Endothelial cell of umbilical vein (primary cell): ENCODE results near the gene VPS26C. TPM values are rescaled to one million over a fixed set of nuclear protein-coding genes. Genes with fewer than 3 reads are reported as not detected.
"Not testable (repeated sequence)": the region's sequence is repeated elsewhere in the genome, so short reads cannot be mapped to it uniquely, and the experiment has no call there.

ENCODE experiments used
- Bru-seq: library from RNA; stranded (reverse); fragments of 400-500 nt; gene quantifications from one replicate; lab custom pipeline; 2021; lab: Mats Ljungman, UMichigan
- BruChase-seq, 2 experiments: library from RNA; stranded (reverse); fragments of 400-500 nt; gene quantifications; one replicate each; lab custom pipeline; 2021; lab: Mats Ljungman, UMichigan
- BruUV-seq: library from RNA; stranded (reverse); fragments of 400-500 nt; replicated peaks from 2 replicates; lab custom pipeline; 2021; lab: Mats Ljungman, UMichigan
- CTCF ChIA-PET: fragments of 300-600, 350-600 bp; sonication (Branson Sonifier 250); formaldehyde crosslinking; loops from one replicate; lab custom pipeline; 2021; ENCODE audit warnings: antibody characterized with exemption, inconsistent platforms; lab: Charles Lee
- POLR2A ChIA-PET: fragments of 300-600, 350-600 bp; sonication (Branson Sonifier 250); formaldehyde crosslinking; loops from one replicate; lab custom pipeline; 2021; ENCODE audit warnings: antibody characterized with exemption, inconsistent platforms; lab: Charles Lee
- DNase-seq: peaks from one replicate; pipeline ENCODE4 v3.0.0-alpha.2; 2011; ENCODE audit warnings: low read depth, low spot score
- FAIRE-seq: peaks from 2 replicates; lab custom pipeline; 2011; peaks lifted over from hg19 to GRCh38; lab: Jason Lieb, UNC
- H2AFZ ChIP-seq: 2 replicates; pipeline ENCODE4 v1.6.0; 2012; ENCODE audit warnings: low read depth, low read length, control low read depth, inconsistent platforms
- H3K27ac ChIP-seq: 2 replicates; pipeline ENCODE4 v1.5.1; 2011; ENCODE audit warnings: low read depth, mild to moderate bottlenecking, control low read depth, low read length, moderate library complexity; ENCODE audit not compliant: insufficient read depth
- H3K27me3 ChIP-seq, 2 experiments: 2 replicates each; pipeline versions ENCODE4 v1.6.0 to v1.6.1; 2011; ENCODE audit warnings: low read length in 2 of 2, mixed read lengths in 1 of 2; ENCODE audit not compliant: control insufficient read depth in 2 of 2, insufficient read depth in 2 of 2
- H3K36me3 ChIP-seq, 2 experiments: 2 replicates in 1 of 2; 3 replicates in 1 of 2; pipeline ENCODE4 v1.5.1; 2011; ENCODE audit warnings: low read length in 2 of 2, mild to moderate bottlenecking in 1 of 2, moderate library complexity in 1 of 2; ENCODE audit not compliant: control insufficient read depth in 2 of 2, insufficient read depth in 2 of 2; ENCODE audit errors: extremely low read depth in 1 of 2
- H3K4me1 ChIP-seq: 3 replicates; pipeline ENCODE4 v1.5.1; 2011; ENCODE audit warnings: mild to moderate bottlenecking, low read length; ENCODE audit not compliant: control insufficient read depth, insufficient read depth; ENCODE audit errors: extremely low read depth
- H3K4me2 ChIP-seq: 2 replicates; pipeline ENCODE4 v1.6.1; 2011; ENCODE audit warnings: low read length, control low read depth, mixed read lengths; ENCODE audit not compliant: insufficient read depth
- H3K4me3 ChIP-seq, 3 experiments: fragments of 200-600 bp in 1 of 3; sonication (generic), shearing (Covaris generic) in 1 of 3; replicated peaks in 1 of 3; 2 replicates each; pipeline ENCODE4 v1.5.1; 2011 to 2016; ENCODE audit warnings: control low read depth in 3 of 3, low read length in 3 of 3, mild to moderate bottlenecking in 2 of 3, inconsistent platforms in 1 of 3, low read depth in 1 of 3, moderate library complexity in 1 of 3; ENCODE audit not compliant: insufficient read depth in 1 of 3
- H3K79me2 ChIP-seq: 2 replicates; pipeline ENCODE4 v1.6.0; 2012; ENCODE audit warnings: low read length, inconsistent platforms; ENCODE audit not compliant: control insufficient read depth, insufficient read depth
- H3K9ac ChIP-seq: replicated peaks from 2 replicates; pipeline ENCODE3; 2011; ENCODE audit warnings: low read length, control low read depth; ENCODE audit not compliant: insufficient read depth; ENCODE audit errors: extremely low read depth
- H3K9me1 ChIP-seq: replicated peaks from 3 replicates; pipeline ENCODE4 v1.6.0; 2011; ENCODE audit warnings: mild to moderate bottlenecking, low read length; ENCODE audit not compliant: control insufficient read depth, insufficient read depth; ENCODE audit errors: extremely low read depth
- H3K9me3 ChIP-seq: replicated peaks from 2 replicates; pipeline ENCODE4 v1.5.1; 2012; ENCODE audit warnings: low read length, inconsistent platforms; ENCODE audit not compliant: control insufficient read depth, insufficient read depth
- H4K20me1 ChIP-seq: replicated peaks from 2 replicates; pipeline ENCODE3; 2011; ENCODE audit warnings: mild to moderate bottlenecking, low read length; ENCODE audit not compliant: control insufficient read depth, insufficient read depth; ENCODE audit errors: extremely low read depth
- JUN ChIP-seq: IDR thresholded peaks from 2 replicates; pipeline ENCODE4 v1.6.1; 2011; ENCODE audit warnings: borderline replicate concordance, low read depth; ENCODE audit not compliant: insufficient read length, insufficient read depth
- MYC ChIP-seq: IDR thresholded peaks from one replicate; pipeline ENCODE4 v1.6.1; 2011; ENCODE audit warnings: mild to moderate bottlenecking, low read depth, low read length
- POLR2A ChIP-seq: IDR thresholded peaks from 2 replicates; pipeline ENCODE4 v1.6.1; 2012; ENCODE audit warnings: low read depth, mild to moderate bottlenecking, control low read depth, low read length
- dilution Hi-C: fragments of 300-500 bp; cut with MboI; formaldehyde crosslinking; loops from one replicate; pipeline ENCODE4 v1.15.0; 2019; ENCODE audit warnings: low sequenced_read_pairs; ENCODE audit not compliant: extremely low pct_ligation_motif_present
- intact Hi-C: fragments of 100-400 bp; cut with micrococcal nuclease; formaldehyde crosslinking; loops from one replicate; pipeline ENCODE4 v1.10.0; 2022
- long read RNA-seq: library from polyadenylated mRNA; stranded (forward); transcript quantifications from one replicate; pipeline ENCODE4 v2.0.0, GENCODE V29; 2021
- polyA minus RNA-seq, 3 experiments: library from RNA; depleted of rRNA, polyadenylated mRNA; stranded (reverse); fragments of >200 nt; gene quantifications; 1 replicate in 1 of 3; 2 replicates in 2 of 3; pipeline ENCODE4 v1.2.3, GENCODE V29; 2011
- polyA plus RNA-seq, 4 experiments: library from polyadenylated mRNA; depleted of rRNA in 3 of 4; stranded (reverse) in 3 of 4; unstranded in 1 of 4; fragments of >200 nt; gene quantifications; 2 replicates each; pipeline versions ENCODE4 v1.2.1 to v1.2.3, GENCODE V29; 2011 to 2012; ENCODE audit warnings: missing spikeins in 1 of 4
- total RNA-seq: library from RNA; stranded (reverse); gene quantifications from 2 replicates; pipeline ENCODE4 v1.2.3, GENCODE V29; 2021
- TF ChIP-seq, protein P1 (sequence below): IDR thresholded peaks from 2 replicates; pipeline ENCODE4 v1.6.1; 2011; ENCODE audit not compliant: insufficient read depth, insufficient read length

Gene VPS26C
- 53.7 and 57.3 TPM in 2 replicates for total RNA-seq
- 32.1 and 35.2 TPM in 2 replicates for polyA plus RNA-seq
- 33.5 and 36.3 TPM in 2 replicates for polyA plus RNA-seq (2011; cell fraction: cytosol; rRNA removed)
- 50.0 and 54.0 TPM in 2 replicates for polyA plus RNA-seq (2011; cell fraction: nucleus; rRNA removed)
- 36.1 and 50.8 TPM in 2 replicates for polyA plus RNA-seq (2012)
- polyA minus RNA-seq, result 53.2 and 56.5 TPM in 2 replicates
- 21.7 TPM for polyA minus RNA-seq (2011; cell fraction: cytosol; rRNA and poly(A)+ RNA removed)
- polyA minus RNA-seq (2011; cell fraction: nucleus; rRNA and poly(A)+ RNA removed), result 46.2 and 56.0 TPM in 2 replicates
- Bru-seq, nascent RNA, result percentile 83 among the genes with signal in this experiment
- BruChase-seq, experiment 1, labeled RNA remaining after a 6-hour chase, result percentile 80 among the genes with signal in this experiment
- BruChase-seq, experiment 2, labeled RNA remaining after a 2-hour chase, result percentile 85 among the genes with signal in this experiment
- long read RNA-seq, transcript VPS26C-213 (2 exons, 959 nt), result minor isoform, 11 of 118 reads
- long read RNA-seq, transcript VPS26C-201 (8 exons, 3,256 nt), result major isoform, 66 of 118 reads
- long read RNA-seq, transcript VPS26C-207 (7 exons, 937 nt), result minor isoform, 6 of 118 reads
- long read RNA-seq, partial matches to known transcripts, result 4 of 118 reads
- long read RNA-seq, other reads (novel, unspliced or antisense), result 27 of 118 reads

DNA sequence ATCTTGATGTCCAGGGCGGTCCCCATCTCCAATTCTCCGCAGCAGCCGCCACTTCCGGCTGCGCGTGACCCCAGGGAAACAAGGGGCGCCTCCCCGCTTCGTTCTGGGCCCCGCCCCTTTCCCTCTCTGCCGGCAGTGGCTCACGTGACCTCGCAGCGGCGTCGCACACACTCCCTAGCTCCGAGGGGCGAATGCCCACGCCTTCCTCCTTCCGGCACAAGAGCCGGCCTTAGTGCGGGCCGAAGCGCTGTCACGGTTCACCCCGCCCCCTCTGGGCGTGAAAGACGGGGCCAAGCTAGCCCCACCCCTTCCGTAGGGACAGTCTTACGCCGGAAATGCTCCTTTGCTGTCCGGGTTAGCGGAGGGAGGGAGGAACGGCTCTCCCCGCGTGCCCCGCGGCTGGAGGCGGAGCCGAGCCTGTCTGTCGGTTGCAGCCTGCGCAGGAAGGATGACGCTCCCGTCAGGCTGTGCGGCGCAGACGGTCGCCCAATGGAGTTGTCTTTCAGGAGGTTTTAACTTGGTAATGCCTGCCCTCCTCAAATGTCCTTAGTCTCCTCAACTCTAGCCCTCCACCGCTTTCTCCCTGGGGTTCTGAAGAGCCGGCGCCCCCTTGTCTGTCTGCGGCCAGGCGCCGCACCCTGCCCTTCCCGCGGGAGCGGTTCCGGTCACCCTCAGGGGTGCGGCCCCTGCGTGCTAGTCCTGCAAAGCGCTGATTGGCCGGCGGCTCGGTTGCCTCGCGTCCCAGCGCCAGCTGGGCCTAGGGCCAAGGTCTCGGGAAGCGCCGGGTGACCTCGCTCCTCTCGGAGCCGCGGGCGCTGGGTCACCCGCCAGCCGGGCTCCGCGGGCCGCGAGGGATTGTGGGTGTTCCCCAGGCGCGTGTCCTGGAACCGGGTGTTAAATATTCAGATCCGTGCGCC is at the start of gene VPS26C:
VPS26C (minus strand) TSS at position 66 of the 917 bp plus-strand sequence; CDS start at position 26, 40 bp downstream.
- Histone ChIP-seq H3K27ac (peak within 1 kb of the TSS; percentile 87), H3K36me3 (no peaks in the 10 kb centered on the region), H2AFZ (peak within 1 kb of the TSS; percentile 45), H3K79me2 (peaks cover 40% of the 10 kb centered on the region), H3K27me3 (no peaks in the 10 kb centered on the region), H3K9me1 (no peaks in the 10 kb centered on the region), H3K4me2 (peak within 1 kb of the TSS; percentile 86), H3K4me3 (peak within 1 kb of the TSS; percentile 35 to 73 (median 72)), H3K4me1 (peaks cover 12% of the 10 kb centered on the region), H3K9ac (peak within 1 kb of the TSS; percentile 88), H4K20me1 (no peaks in the 10 kb centered on the region), H3K9me3 (no peaks in the 10 kb centered on the region)
- intact Hi-C loops, result loop anchor here (1.0 to 5.0 kb wide), 7 partner anchors 10 to 390 kb away; partner anchors contain the start of gene DYRK1A
- TF ChIP-seq MYC, result peak; percentile 20
- TF ChIP-seq JUN, result no peak
- TF ChIP-seq, protein P1, sequence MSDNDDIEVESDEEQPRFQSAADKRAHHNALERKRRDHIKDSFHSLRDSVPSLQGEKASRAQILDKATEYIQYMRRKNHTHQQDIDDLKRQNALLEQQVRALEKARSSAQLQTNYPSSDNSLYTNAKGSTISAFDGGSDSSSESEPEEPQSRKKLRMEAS, result peak; percentile 92
- peak; percentile 17 for TF ChIP-seq POLR2A
- ChIA-PET POLR2A (interaction anchor here (0.9 to 3.3 kb wide), 5 partner anchors 47 to 108 kb away, joined by 3 to 16 read pairs (median 11); partner anchors contain the start of gene DYRK1A), CTCF (interaction anchor here (0.6 to 1.4 kb wide), 8 partner anchors 15 to 407 kb away, joined by 3 to 4 read pairs (median 3); no protein-coding TSS in a partner anchor)
- BruUV-seq, result TSS peak; percentile 86
- dilution Hi-C loops, result no loop called here
- peak; percentile 100 for DNase-seq
- FAIRE-seq, result peak; percentile 100

DNA sequence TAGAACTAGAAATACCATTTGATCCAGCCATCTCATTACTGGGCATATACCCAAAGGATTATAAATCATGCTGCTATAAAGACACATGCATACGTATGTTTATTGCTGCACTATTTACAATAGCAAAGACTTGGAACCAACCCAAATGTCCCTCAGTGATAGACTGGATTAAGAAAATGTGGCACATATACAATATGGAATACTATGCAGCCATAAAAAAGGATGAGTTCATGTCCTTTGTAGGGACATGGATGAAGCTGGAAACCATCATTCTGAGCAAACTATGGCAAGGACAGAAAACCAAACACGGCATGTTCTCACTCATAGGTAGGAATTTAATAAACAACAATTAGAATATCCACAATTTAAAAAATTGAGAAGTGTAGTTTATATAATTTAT is 48.9 kb upstream of the VPS26C start:
- H3K27ac ChIP-seq, H3K9me1 ChIP-seq, DNase-seq, POLR2A ChIA-PET, H3K36me3 ChIP-seq, CTCF ChIA-PET, H3K4me3 ChIP-seq, H3K9ac ChIP-seq, H3K79me2 ChIP-seq, H4K20me1 ChIP-seq, H3K27me3 ChIP-seq, dilution Hi-C loops, intact Hi-C loops, FAIRE-seq, H3K4me2 ChIP-seq, H3K4me1 ChIP-seq, BruUV-seq, H2AFZ ChIP-seq, H3K9me3 ChIP-seq: not testable (repeated sequence)
